Progenitor cell of endocrine pancreas (in vitro differentiated cells): ENCODE data around the gene THBS3. TPM values are rescaled to one million over a fixed set of nuclear protein-coding genes. Genes with fewer than 3 reads are reported as not detected.
A peak's percentile ranks its signal among the peaks of the same experiment; 100 is the strongest.
"Not testable (repeated sequence)": the region's sequence is repeated elsewhere in the genome, so short reads cannot be mapped to it uniquely, and the experiment has no call there.

Source experiments
- DNase-seq: peaks from one replicate; pipeline ENCODE4 v3.0.0; 2021; ENCODE audit warnings: low spot score; ENCODE audit not compliant: unreplicated experiment
- H3K27ac Mint-ChIP-seq: 2 replicates; pipeline ENCODE4 v1.8.0; 2021; ENCODE audit warnings: mild to moderate bottlenecking, moderate library complexity, mixed read lengths
- H3K27me3 Mint-ChIP-seq: 2 replicates; pipeline ENCODE4 v1.8.0; 2021; ENCODE audit warnings: mixed read lengths
- H3K36me3 Mint-ChIP-seq: 2 replicates; pipeline ENCODE4 v1.8.0; 2022; ENCODE audit warnings: mixed read lengths; ENCODE audit not compliant: insufficient read depth
- H3K4me1 Mint-ChIP-seq: 2 replicates; pipeline ENCODE4 v1.8.0; 2021; ENCODE audit warnings: low read depth, mixed read lengths
- H3K4me3 Mint-ChIP-seq: 2 replicates; pipeline ENCODE4 v1.8.0; 2021; ENCODE audit warnings: low read depth, mild to moderate bottlenecking, moderate library complexity, mixed read lengths
- H3K9me3 Mint-ChIP-seq: 2 replicates; pipeline ENCODE4 v1.8.0; 2021; ENCODE audit warnings: low read depth, mixed read lengths
- CTCF ChIP-seq: fragments of 200-600 bp; sonication (generic); IDR thresholded peaks from one replicate; pipeline ENCODE4 v1.5.0; 2021; ENCODE audit warnings: antibody characterized with exemption, mild to moderate bottlenecking; ENCODE audit not compliant: unreplicated experiment
- total RNA-seq: library from RNA; stranded (reverse); gene quantifications from 2 replicates; pipeline ENCODE4 v1.2.1, GENCODE V29; 2021

THBS3 gene
- total RNA-seq, 1 donor from 2014 or later = 46.0 TPM

GRCh38 chr1:155250246-155250632 is 42.5 kb upstream of the THBS3 start:
- H3K36me3 Mint-ChIP-seq = peaks cover 9% of the 10 kb centered on the region
- no peak overlapping the region for H3K4me3 Mint-ChIP-seq
- peaks cover 17% of the 10 kb centered on the region for H3K4me1 Mint-ChIP-seq
- TF ChIP-seq CTCF = no peak
- no peaks in the 10 kb centered on the region for H3K27me3 Mint-ChIP-seq
- no peak for DNase-seq
- H3K9me3 Mint-ChIP-seq = no peaks in the 10 kb centered on the region
- H3K27ac Mint-ChIP-seq = no peak overlapping the region

GRCh38 chr1:155247667-155248553 is 40.2 kb upstream of the THBS3 start:
- no peak overlapping the region for H3K27ac Mint-ChIP-seq
- H3K27me3 Mint-ChIP-seq = no peaks in the 10 kb centered on the region
- no peak for TF ChIP-seq CTCF
- no peaks in the 10 kb centered on the region for H3K9me3 Mint-ChIP-seq
- H3K36me3 Mint-ChIP-seq = peaks cover 7% of the 10 kb centered on the region
- no peak overlapping the region for H3K4me3 Mint-ChIP-seq
- H3K4me1 Mint-ChIP-seq = peaks cover 18% of the 10 kb centered on the region
- no peak for DNase-seq

- DNase-seq, H3K27me3 Mint-ChIP-seq, H3K36me3 Mint-ChIP-seq, H3K27ac Mint-ChIP-seq, H3K4me3 Mint-ChIP-seq, H3K9me3 Mint-ChIP-seq: not testable (repeated sequence)
- peaks cover 21% of the 10 kb centered on the region for H3K4me1 Mint-ChIP-seq
Observed at GRCh38 chr1:155246796-155247195, 39.1 kb upstream of the THBS3 start.

GRCh38 chr1:155245163-155245524 is 37.4 kb upstream of the THBS3 start:
- H3K27ac Mint-ChIP-seq = peak overlapping the region; percentile 98
- no peaks in the 10 kb centered on the region for H3K9me3 Mint-ChIP-seq
- peak overlapping the region; percentile 90 for H3K4me3 Mint-ChIP-seq
- peaks cover 27% of the 10 kb centered on the region for H3K4me1 Mint-ChIP-seq
- peaks cover 8% of the 10 kb centered on the region for H3K36me3 Mint-ChIP-seq
- no peak for TF ChIP-seq CTCF
- no peaks in the 10 kb centered on the region for H3K27me3 Mint-ChIP-seq
- DNase-seq = no peak

- DNase-seq = peak; percentile 91
- Mint-ChIP-seq H3K4me3 (peak overlapping the region; percentile 90), H3K27me3 (no peaks in the 10 kb centered on the region), H3K36me3 (peaks cover 8% of the 10 kb centered on the region), H3K27ac (peak overlapping the region; percentile 98), H3K9me3 (no peaks in the 10 kb centered on the region), H3K4me1 (peaks cover 27% of the 10 kb centered on the region)
- peak; percentile 36 for TF ChIP-seq CTCF
Observed at GRCh38 chr1:155244368-155245162, 36.9 kb upstream of the THBS3 start.
